CD4-positive, alpha-beta T cell (primary cell): ENCODE results near the gene EGFR. TPM values are rescaled to one million over a fixed set of nuclear protein-coding genes. Genes with fewer than 3 reads are reported as not detected.

Source experiments
- ATAC-seq: fragments of 200-7000 bp; cut with Tn5 transposase; one replicate; pipeline ENCODE4 v1.10.0; 2022; ENCODE audit warnings: mild to moderate bottlenecking; ENCODE audit not compliant: poor library complexity
- CTCF ChIA-PET: fragments of 350-600 bp; sonication (Branson Sonifier 250); formaldehyde crosslinking; loops from one replicate; lab custom pipeline; 2021; ENCODE audit warnings: antibody characterized with exemption, inconsistent platforms; lab: Charles Lee
- POLR2A ChIA-PET: fragments of 350-600 bp; sonication (Branson Sonifier 250); formaldehyde crosslinking; loops from one replicate; lab custom pipeline; 2021; ENCODE audit warnings: antibody characterized with exemption, inconsistent platforms; lab: Charles Lee
- DNase-seq, 14 experiments: peaks; one replicate each; pipeline ENCODE4 v3.0.0-alpha.2; 2013 to 2020; ENCODE audit warnings: mixed read lengths in 2 of 14
- H3K27ac ChIP-seq, 2 donors: one replicate each; pipeline versions ENCODE4 v1.5.1 to v1.7.0; 2013; ENCODE audit warnings: low read length in 2 of 2, low read depth in 1 of 2, mild to moderate bottlenecking in 1 of 2
- H3K27me3 ChIP-seq, 2 experiments: 1 replicate in 1 of 2; 2 replicates in 1 of 2; pipeline versions ENCODE4 v1.6.1 to v1.7.0; 2013; ENCODE audit warnings: low read length in 2 of 2, control low read depth in 1 of 2, mild to moderate bottlenecking in 1 of 2, moderate library complexity in 1 of 2; ENCODE audit not compliant: insufficient read depth in 2 of 2, control insufficient read depth in 1 of 2
- H3K36me3 ChIP-seq: one replicate; pipeline ENCODE4 v1.6.1; 2013; ENCODE audit warnings: low read length, control low read depth; ENCODE audit not compliant: insufficient read depth
- H3K4me1 ChIP-seq: one replicate; pipeline ENCODE4 v1.6.1; 2013; ENCODE audit warnings: low read length, control low read depth; ENCODE audit not compliant: insufficient read depth
- H3K4me3 ChIP-seq: one replicate; pipeline ENCODE4 v1.5.1; 2013; ENCODE audit warnings: mild to moderate bottlenecking, low read length, moderate library complexity
- H3K9me3 ChIP-seq, 2 experiments: 1 replicate in 1 of 2; 2 replicates in 1 of 2; pipeline versions ENCODE4 v1.6.1 to v1.7.0; 2013; ENCODE audit warnings: low read length in 2 of 2, mild to moderate bottlenecking in 2 of 2, control low read depth in 1 of 2, moderate library complexity in 1 of 2; ENCODE audit not compliant: control insufficient read depth in 1 of 2, insufficient read depth in 1 of 2
- H3K27ac Mint-ChIP-seq: one replicate; pipeline ENCODE4 v1.8.0; 2020; ENCODE audit warnings: mixed read lengths
- H3K27me3 Mint-ChIP-seq: one replicate; pipeline ENCODE4 v1.8.0; 2021; ENCODE audit warnings: mixed read lengths
- H3K36me3 Mint-ChIP-seq: one replicate; pipeline ENCODE4 v1.8.0; 2021; ENCODE audit warnings: low read depth, mixed read lengths
- H3K4me1 Mint-ChIP-seq: one replicate; pipeline ENCODE4 v1.8.0; 2021; ENCODE audit warnings: low read depth, mixed read lengths
- H3K4me3 Mint-ChIP-seq: one replicate; pipeline ENCODE4 v1.8.0; 2020; ENCODE audit warnings: mild to moderate bottlenecking, mixed read lengths
- H3K9me3 Mint-ChIP-seq: one replicate; pipeline ENCODE4 v1.8.0; 2020; ENCODE audit warnings: mixed read lengths
- intact Hi-C, 2 experiments: fragments of 100-400 bp; cut with DNase I in 1 of 2; cut with micrococcal nuclease in 1 of 2; formaldehyde crosslinking; loops; one replicate each; pipeline versions ENCODE4 v1.15.1 to v1.9.0; 2023 to 2025; cut with DNase I, micrococcal nuclease
- total RNA-seq, 174 experiments: library from RNA in 2 of 174; stranded (reverse) in 2 of 174; gene quantifications; one replicate each; pipeline ENCODE4 v1.2.3 and lab custom pipeline; 2021 to 2026
- TF ChIP-seq, protein P1 (sequence below): fragments of 200-600 bp; IDR thresholded peaks from one replicate; pipeline ENCODE4 v1.8.0; 2022; ENCODE audit warnings: antibody characterized with exemption, mild to moderate bottlenecking

The EGFR gene
- total RNA-seq, 2 experiments from 2014 or later: not detected

DNA sequence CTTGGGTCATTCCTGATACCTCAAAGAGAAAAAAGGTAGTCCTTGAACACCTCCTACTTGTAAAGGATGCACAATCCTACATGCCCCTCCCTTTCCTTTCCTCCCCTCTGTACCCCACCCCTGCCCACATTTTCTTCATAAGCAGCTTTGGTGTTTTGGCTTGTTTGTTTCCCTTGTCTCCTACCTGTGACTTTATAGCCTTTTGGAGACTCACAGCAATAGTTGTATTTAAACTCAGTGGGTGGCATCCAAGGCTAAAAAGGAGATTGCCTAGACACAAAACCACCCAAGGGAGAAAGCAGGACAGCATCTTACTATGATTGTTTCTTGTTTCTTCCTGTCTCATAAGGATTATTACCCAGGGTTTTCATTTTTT, 63.4 kb downstream of the EGFR start:
- Mint-ChIP-seq H3K9me3 (no peaks in the 10 kb centered on the region), H3K4me3 (no peak overlapping the region), H3K27me3 (no peaks in the 10 kb centered on the region), H3K4me1 (peaks cover 7% of the 10 kb centered on the region), H3K27ac (no peak overlapping the region), H3K36me3 (no peaks in the 10 kb centered on the region)
- Histone ChIP-seq H3K27ac (no peak overlapping the region), H3K4me3 (no peak overlapping the region), H3K4me1 (peaks cover 3% of the 10 kb centered on the region), H3K36me3 (no peaks in the 10 kb centered on the region), H3K27me3 (no peaks in the 10 kb centered on the region), H3K9me3 (peaks cover 0 to 5% of the 10 kb centered on the region in 2 experiments)
- DNase-seq (no peak), ATAC-seq (no peak)
- intact Hi-C loops: no loop called here
- CTCF ChIA-PET: no interaction called here
- POLR2A ChIA-PET: no interaction called here
- TF ChIP-seq, protein P1, sequence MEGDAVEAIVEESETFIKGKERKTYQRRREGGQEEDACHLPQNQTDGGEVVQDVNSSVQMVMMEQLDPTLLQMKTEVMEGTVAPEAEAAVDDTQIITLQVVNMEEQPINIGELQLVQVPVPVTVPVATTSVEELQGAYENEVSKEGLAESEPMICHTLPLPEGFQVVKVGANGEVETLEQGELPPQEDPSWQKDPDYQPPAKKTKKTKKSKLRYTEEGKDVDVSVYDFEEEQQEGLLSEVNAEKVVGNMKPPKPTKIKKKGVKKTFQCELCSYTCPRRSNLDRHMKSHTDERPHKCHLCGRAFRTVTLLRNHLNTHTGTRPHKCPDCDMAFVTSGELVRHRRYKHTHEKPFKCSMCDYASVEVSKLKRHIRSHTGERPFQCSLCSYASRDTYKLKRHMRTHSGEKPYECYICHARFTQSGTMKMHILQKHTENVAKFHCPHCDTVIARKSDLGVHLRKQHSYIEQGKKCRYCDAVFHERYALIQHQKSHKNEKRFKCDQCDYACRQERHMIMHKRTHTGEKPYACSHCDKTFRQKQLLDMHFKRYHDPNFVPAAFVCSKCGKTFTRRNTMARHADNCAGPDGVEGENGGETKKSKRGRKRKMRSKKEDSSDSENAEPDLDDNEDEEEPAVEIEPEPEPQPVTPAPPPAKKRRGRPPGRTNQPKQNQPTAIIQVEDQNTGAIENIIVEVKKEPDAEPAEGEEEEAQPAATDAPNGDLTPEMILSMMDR: no peak

DNA sequence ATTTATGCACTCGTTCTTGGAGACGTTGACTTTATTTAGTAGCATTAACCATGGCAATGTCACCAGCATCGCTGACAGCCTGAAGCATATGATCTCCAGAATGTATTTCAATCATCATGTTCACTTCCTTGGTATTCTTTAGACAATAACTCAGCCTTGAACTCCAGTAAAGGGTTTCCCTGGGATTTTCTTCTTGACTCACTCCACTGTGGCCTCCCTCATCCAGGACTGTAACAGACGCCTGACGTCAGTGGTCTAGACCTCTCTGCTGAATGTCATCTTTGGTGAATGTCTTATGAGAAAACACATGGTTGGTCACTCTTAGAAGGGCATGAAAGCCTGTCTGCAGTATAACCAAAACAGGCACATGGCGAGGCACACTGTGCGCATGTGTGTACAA, 64.4 kb downstream of the EGFR start:
- Mint-ChIP-seq H3K27ac (no peak overlapping the region), H3K36me3 (no peaks in the 10 kb centered on the region), H3K4me1 (peaks cover 10% of the 10 kb centered on the region), H3K9me3 (no peaks in the 10 kb centered on the region), H3K4me3 (no peak overlapping the region), H3K27me3 (no peaks in the 10 kb centered on the region)
- intact Hi-C loops: no loop called here
- Histone ChIP-seq H3K36me3 (no peaks in the 10 kb centered on the region), H3K27ac (no peak overlapping the region), H3K27me3 (no peaks in the 10 kb centered on the region), H3K4me3 (no peak overlapping the region), H3K9me3 (peaks cover 0 to 4% of the 10 kb centered on the region in 2 experiments), H3K4me1 (peaks cover 3% of the 10 kb centered on the region)
- ChIA-PET CTCF (no interaction called here), POLR2A (no interaction called here)
- ATAC-seq (no peak), DNase-seq (no peak)
- TF ChIP-seq, protein P1: no peak

DNA sequence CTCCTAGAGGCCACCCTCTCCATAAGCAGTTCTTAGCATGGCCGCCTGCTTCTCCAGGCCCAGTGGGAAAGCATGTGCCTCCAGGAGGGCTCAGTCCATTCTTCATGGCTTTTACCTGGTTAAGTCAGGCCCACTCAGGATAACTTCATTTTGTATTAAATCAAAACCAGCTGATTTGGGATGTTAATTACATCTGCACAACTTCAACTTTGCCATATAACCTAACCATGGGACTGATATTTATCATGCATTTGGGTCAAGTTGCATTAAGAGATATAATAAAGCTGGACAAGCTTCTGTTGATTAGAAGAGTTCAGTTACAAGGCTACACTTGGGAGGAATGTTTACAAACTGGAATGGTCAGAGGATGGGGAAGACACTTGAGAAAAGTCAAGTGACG, 65.5 kb downstream of the EGFR start:
- ChIA-PET CTCF (no interaction called here), POLR2A (no interaction called here)
- Histone ChIP-seq H3K27ac (no peak overlapping the region), H3K36me3 (no peaks in the 10 kb centered on the region), H3K4me3 (no peak overlapping the region), H3K4me1 (peaks cover 3% of the 10 kb centered on the region), H3K27me3 (no peaks in the 10 kb centered on the region), H3K9me3 (no peaks in the 10 kb centered on the region)
- no peak for ATAC-seq
- Mint-ChIP-seq H3K36me3 (no peaks in the 10 kb centered on the region), H3K4me3 (no peak overlapping the region), H3K27ac (no peak overlapping the region), H3K27me3 (no peaks in the 10 kb centered on the region), H3K4me1 (peaks cover 10% of the 10 kb centered on the region), H3K9me3 (no peaks in the 10 kb centered on the region)
- intact Hi-C loops: no loop called here
- DNase-seq: no peak
- TF ChIP-seq, protein P1: no peak
